Stimulated activated CD4-positive, alpha-beta T cell treated with anti-CD3 and anti-CD28 coated beads, Interleukin-1b, Interleukin-23, amount 100 ng/mL, for 24 hours (primary cell): ENCODE data around the gene LRRC32.
"Not testable (repeated sequence)": the region's sequence is repeated elsewhere in the genome, so short reads cannot be mapped to it uniquely, and the experiment has no call there.

ENCODE experiments used
- DNase-seq, 4 experiments: peaks; one replicate each; pipeline ENCODE4 v3.0.0-alpha.2; 2020; ENCODE audit warnings: low read depth in 4 of 4, low spot score in 1 of 4

Gene LRRC32

GRCh38 chr11:76653012-76653673 lies 17.4 kb downstream of the LRRC32 start:
- no peak for DNase-seq

- no peak for DNase-seq
These were observed 20.6 kb downstream of the LRRC32 start for GRCh38 chr11:76649851-76650372.

- DNase-seq: no peak
These were observed 21.5 kb downstream of the LRRC32 start for GRCh38 chr11:76649011-76649410.

- DNase-seq: no peak
These were observed 22.5 kb downstream of the LRRC32 start for GRCh38 chr11:76648061-76648460.

- DNase-seq: no peak
These were observed 23.5 kb downstream of the LRRC32 start for GRCh38 chr11:76646882-76647534.

- DNase-seq: no peak
These were observed 26.0 kb downstream of the LRRC32 start for GRCh38 chr11:76644591-76644990.

- not testable (repeated sequence) for DNase-seq
These were observed 26.8 kb downstream of the LRRC32 start for GRCh38 chr11:76643711-76644110.

- DNase-seq: no peak
These were observed 28.2 kb downstream of the LRRC32 start for GRCh38 chr11:76642341-76642740.

- DNase-seq: no peak
These were observed 28.6 kb downstream of the LRRC32 start for GRCh38 chr11:76641905-76642304.

- no peak for DNase-seq
These were observed 30.0 kb downstream of the LRRC32 start for GRCh38 chr11:76640501-76640900.

- no peak for DNase-seq
These were observed 30.9 kb downstream of the LRRC32 start for GRCh38 chr11:76639621-76640020.

- no peak for DNase-seq
These were observed 32.0 kb downstream of the LRRC32 start for GRCh38 chr11:76638270-76639197.

- no peak for DNase-seq
These were observed 32.9 kb downstream of the LRRC32 start for GRCh38 chr11:76637491-76638269.

- DNase-seq: no peak
These were observed 33.6 kb downstream of the LRRC32 start for GRCh38 chr11:76636826-76637460.

- no peak for DNase-seq
These were observed 34.4 kb downstream of the LRRC32 start for GRCh38 chr11:76635991-76636738.

- no peak for DNase-seq
These were observed 35.7 kb downstream of the LRRC32 start for GRCh38 chr11:76634886-76635285.

- no peak for DNase-seq
These were observed 38.1 kb downstream of the LRRC32 start for GRCh38 chr11:76632492-76632891.

GRCh38 chr11:76631566-76632308 lies 38.8 kb downstream of the LRRC32 start:
- DNase-seq: no peak
